HepG2 (cell line): ENCODE data around the gene TAF6. TPM values are rescaled to one million over a fixed set of nuclear protein-coding genes. Genes with fewer than 3 reads are reported as not detected.

ENCODE experiments used
- ATAC-seq: fragments of 200-7000 bp; cut with Tn5 transposase; 3 replicates; pipeline ENCODE4 v1.9.1; 2020; ENCODE audit warnings: mild to moderate bottlenecking, moderate library complexity
- BruUV-seq: library from RNA; stranded (reverse); fragments of 400-500 nt; replicated peaks from 2 replicates; lab custom pipeline; 2021; lab: Mats Ljungman, UMichigan
- CTCF ChIA-PET: fragments of 300-600 bp; formaldehyde crosslinking; extraction: SDS; loops from one replicate; lab custom pipeline; 2021; ENCODE audit warnings: low total read pairs, inconsistent platforms, low intra/inter-chr PET ratio; lab: Yijun Ruan, JAX
- POLR2A ChIA-PET: fragments of 350-600 bp; sonication (Branson Sonifier 250); formaldehyde crosslinking; loops from one replicate; lab custom pipeline; 2020; ENCODE audit warnings: antibody characterized with exemption, inconsistent platforms; lab: Yijun Ruan, JAX
- DNase-seq: peaks from one replicate; pipeline ENCODE4 v3.0.0-alpha.2; 2015; ENCODE audit warnings: low spot score
- FAIRE-seq: peaks from 3 replicates; lab custom pipeline; 2011; peaks lifted over from hg19 to GRCh38; lab: Jason Lieb, UNC
- H2AFZ ChIP-seq: one replicate; pipeline ENCODE4 v1.6.1; 2011; ENCODE audit warnings: low read length, inconsistent platforms
- H3K27ac ChIP-seq: fragments of 300-600 bp; 3 replicates; pipeline ENCODE4 v1.8.0; 2011; ENCODE audit warnings: mixed run types, mild to moderate bottlenecking, mixed read lengths, low read length, inconsistent platforms; ENCODE audit not compliant: insufficient read depth; ENCODE audit errors: extremely low read length
- H3K27me3 ChIP-seq, 2 experiments: fragments of 200-600 bp in 1 of 2; 2 replicates in 1 of 2; 3 replicates in 1 of 2; pipeline versions ENCODE4 v1.6.0 to v1.8.0; 2011; ENCODE audit warnings: low read length in 2 of 2, mild to moderate bottlenecking in 2 of 2, moderate library complexity in 2 of 2, inconsistent platforms in 1 of 2; ENCODE audit not compliant: insufficient read depth in 2 of 2, control insufficient read depth in 1 of 2
- H3K36me3 ChIP-seq, 2 experiments: fragments of 200-600 bp in 1 of 2; replicated peaks in 1 of 2; 2 replicates in 1 of 2; 3 replicates in 1 of 2; pipeline versions ENCODE4 v1.5.1 to v1.8.0; 2011; ENCODE audit warnings: low read length in 2 of 2, inconsistent platforms in 1 of 2; ENCODE audit not compliant: insufficient read depth in 2 of 2, control insufficient read depth in 1 of 2
- H3K4me1 ChIP-seq: 2 replicates; pipeline ENCODE4 v1.5.1; 2012; ENCODE audit warnings: low read length, inconsistent platforms; ENCODE audit not compliant: insufficient read depth
- H3K4me2 ChIP-seq: 2 replicates; pipeline ENCODE4 v1.6.0; 2011; ENCODE audit warnings: low read depth, low read length, inconsistent platforms
- H3K4me3 ChIP-seq, 3 experiments: fragments of 200-600 bp in 1 of 3; sonication (generic), shearing (Covaris generic) in 1 of 3; replicated peaks in 1 of 3; 2 replicates each; pipeline ENCODE4 v1.5.1; 2011 to 2016; ENCODE audit warnings: low read length in 3 of 3, inconsistent platforms in 2 of 3, low read depth in 2 of 3, mild to moderate bottlenecking in 2 of 3, control low read depth in 1 of 3, mixed read lengths in 1 of 3; ENCODE audit not compliant: insufficient read depth in 1 of 3
- H3K79me2 ChIP-seq: one replicate; pipeline ENCODE4 v1.6.1; 2011; ENCODE audit warnings: low read length, inconsistent platforms; ENCODE audit not compliant: insufficient read depth
- H3K9ac ChIP-seq: 2 replicates; pipeline ENCODE4 v1.6.0; 2011; ENCODE audit warnings: mild to moderate bottlenecking, low read depth, low read length, inconsistent platforms; ENCODE audit not compliant: insufficient read depth
- H3K9me3 ChIP-seq: 2 replicates; pipeline ENCODE4 v1.5.1; 2012; ENCODE audit warnings: mild to moderate bottlenecking, low read length
- H4K20me1 ChIP-seq: 2 replicates; pipeline ENCODE4 v1.6.0; 2011; ENCODE audit warnings: inconsistent platforms, mild to moderate bottlenecking, low read length, moderate library complexity; ENCODE audit not compliant: insufficient read depth
- ARNT2 ChIP-seq: sonication (generic); formaldehyde crosslinking; IDR thresholded peaks from 2 replicates; pipeline ENCODE4 v1.8.0; 2022; ENCODE audit warnings: mild to moderate bottlenecking, low read depth, missing genetic modification reagents, moderate library complexity
- HNF1B ChIP-seq: sonication (generic); formaldehyde crosslinking; IDR thresholded peaks from 2 replicates; pipeline ENCODE4 v1.5.1; 2020; ENCODE audit warnings: mild to moderate bottlenecking, moderate library complexity, missing genetic modification reagents
- HOXD1 ChIP-seq: sonication (generic); formaldehyde crosslinking; IDR thresholded peaks from 2 replicates; pipeline ENCODE4 v1.5.0; 2020; ENCODE audit warnings: missing genetic modification reagents
- KLF9 ChIP-seq: IDR thresholded peaks from 2 replicates; pipeline ENCODE4 v1.6.1; 2016; ENCODE audit warnings: low read depth
- NFIC ChIP-seq: IDR thresholded peaks from 2 replicates; pipeline ENCODE4 v1.6.1; 2012; ENCODE audit warnings: mild to moderate bottlenecking, low read length, inconsistent platforms
- POLR2G ChIP-seq: fragments of 200-400 bp; formaldehyde crosslinking; IDR thresholded peaks from 2 replicates; pipeline ENCODE4 v1.6.1; 2018; ENCODE audit warnings: mild to moderate bottlenecking, low read depth, low read length, moderate library complexity
- RBFOX2 ChIP-seq: fragments of 200-400 bp; formaldehyde crosslinking; IDR thresholded peaks from 2 replicates; pipeline ENCODE4 v1.6.1; 2017; ENCODE audit warnings: low read depth, mild to moderate bottlenecking, low read length
- SAFB2 ChIP-seq: sonication (generic); formaldehyde crosslinking; IDR thresholded peaks from 2 replicates; pipeline ENCODE4 v1.5.1; 2020; ENCODE audit warnings: missing genetic modification reagents, low read depth, mild to moderate bottlenecking, borderline replicate concordance
- XBP1 ChIP-seq: sonication (generic); formaldehyde crosslinking; IDR thresholded peaks from 2 replicates; pipeline ENCODE4 v1.5.0; 2020; ENCODE audit warnings: missing genetic modification reagents
- ZNF275 ChIP-seq: sonication (generic); formaldehyde crosslinking; IDR thresholded peaks from 2 replicates; pipeline ENCODE4 v1.8.0; 2022; ENCODE audit warnings: missing genetic modification reagents, mild to moderate bottlenecking, inconsistent platforms, borderline replicate concordance
- ZNF431 ChIP-seq: sonication (generic); formaldehyde crosslinking; IDR thresholded peaks from 2 replicates; pipeline ENCODE4 v1.9.0; 2022; ENCODE audit warnings: missing genetic modification reagents, low read depth, mild to moderate bottlenecking, borderline replicate concordance
- ZSCAN9 ChIP-seq: IDR thresholded peaks from 2 replicates; pipeline ENCODE4 v1.6.1; 2016; ENCODE audit warnings: borderline replicate concordance
- WGBS: methylation state at CpG from one replicate; pipeline ENCODE4 v1.1.6; 2017; ENCODE audit warnings: low lambda C conversion rate; 5-methylcytosine and 5-hydroxymethylcytosine counted together
- in situ Hi-C: cut with HindIII; loops from 2 replicates; pipeline ENCODE4 v1.10.0; 2017; ENCODE audit warnings: low pct_unique_long_range_greater_than_20kb; ENCODE audit not compliant: extremely low pct_ligation_motif_present
- intact Hi-C: fragments of 100-400 bp; cut with micrococcal nuclease; formaldehyde crosslinking; loops from one replicate; pipeline ENCODE4 v1.10.0; 2022; ENCODE audit not compliant: unreplicated experiment
- polyA plus RNA-seq, 8 experiments: library from polyadenylated mRNA; depleted of rRNA in 3 of 8; stranded (reverse) in 7 of 8; unstranded in 1 of 8; fragments of >200 nt; fragmentation: Illumina TruSeq in 4 of 8; extraction: Trizol in 4 of 8; gene quantifications; 2 replicates each; pipeline versions ENCODE4 v1.2.1 to v1.2.3, GENCODE V29; 2011 to 2016; ENCODE audit warnings: low read depth in 4 of 8, missing spikeins in 1 of 8, mixed read lengths in 1 of 8; ENCODE audit not compliant: insufficient read depth in 1 of 8
- total RNA-seq, 5 experiments: library from RNA; depleted of rRNA; stranded (reverse); fragments of >200 nt; fragmentation: Illumina TruSeq; extraction: Trizol; gene quantifications; 2 replicates each; pipeline ENCODE4 v1.2.3, GENCODE V29; 2016; ENCODE audit warnings: low read depth in 1 of 5

Gene TAF6
- total and polyA plus RNA-seq, 2 of the 13 experiments (the other 11 are each of a cell fraction or from before 2014, with no cell fraction given), result 12.9 to 18.8 TPM

DNA sequence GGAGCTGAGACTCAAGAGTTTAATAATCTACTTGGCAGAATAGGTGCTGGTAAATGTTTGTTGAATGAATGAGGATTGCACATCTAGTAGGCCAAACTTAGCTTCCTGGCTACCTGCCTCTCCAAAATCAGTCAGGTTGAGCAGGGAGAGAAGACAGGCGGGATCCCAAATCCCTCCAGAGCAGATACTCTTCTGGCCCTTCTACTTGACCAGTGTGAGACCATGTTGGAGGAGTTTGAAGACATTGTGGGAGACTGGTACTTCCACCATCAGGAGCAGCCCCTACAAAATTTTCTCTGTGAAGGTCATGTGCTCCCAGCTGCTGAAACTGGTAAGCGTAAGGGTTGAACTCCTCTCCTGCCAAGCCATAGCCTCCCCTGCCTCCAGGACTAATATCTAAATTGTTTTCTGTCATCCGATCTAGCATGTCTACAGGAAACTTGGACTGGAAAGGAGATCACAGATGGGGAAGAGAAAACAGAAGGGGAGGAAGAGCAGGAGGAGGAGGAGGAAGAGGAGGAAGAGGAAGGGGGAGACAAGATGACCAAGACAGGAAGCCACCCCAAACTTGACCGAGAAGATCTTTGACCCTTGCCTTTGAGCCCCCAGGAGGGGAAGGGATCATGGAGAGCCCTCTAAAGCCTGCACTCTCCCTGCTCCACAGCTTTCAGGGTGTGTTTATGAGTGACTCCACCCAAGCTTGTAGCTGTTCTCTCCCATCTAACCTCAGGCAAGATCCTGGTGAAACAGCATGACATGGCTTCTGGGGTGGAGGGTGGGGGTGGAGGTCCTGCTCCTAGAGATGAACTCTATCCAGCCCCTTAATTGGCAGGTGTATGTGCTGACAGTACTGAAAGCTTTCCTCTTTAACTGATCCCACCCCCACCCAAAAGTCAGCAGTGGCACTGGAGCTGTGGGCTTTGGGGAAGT, 5.4 kb upstream of the TAF6 start:
- peaks cover 64% of the 10 kb centered on the region for H3K4me1 ChIP-seq

GRCh38 chr7:100122568-100122967, 3.4 kb upstream of the TAF6 start:
- Histone ChIP-seq H3K27me3 (no peaks in the 10 kb centered on the region; a peak in 1 of 5 replicates), H4K20me1 (no peaks in the 10 kb centered on the region), H3K36me3 (no peaks in the 10 kb centered on the region), H2AFZ (no peak overlapping the region), H3K9ac (no peak overlapping the region), H3K79me2 (peaks cover 13% of the 10 kb centered on the region), H3K4me3 (no peak overlapping the region), H3K9me3 (no peaks in the 10 kb centered on the region), H3K27ac (peak overlapping the region; percentile 66), H3K4me2 (peak overlapping the region; percentile 66), H3K4me1 (peaks cover 59% of the 10 kb centered on the region)
- DNase-seq (no peak), ATAC-seq (no peak), FAIRE-seq (no peak)
- intact Hi-C loops (no loop called here), in situ Hi-C loops (no loop called here)
- 100% methylated on average over 1 of the region's 1 CpG for WGBS
- POLR2A ChIA-PET, result interaction anchor here (2.2 to 2.3 kb wide), 2 partner anchors 21 to 26 kb away, joined by 6 to 24 read pairs; partner anchors contain the start of genes AP4M1, LAMTOR4 and MCM7
- BruUV-seq, result no TSS peak
- no peak for TF ChIP-seq HOXD1 (CRISPR knock-in tag)
- 0 out of 2 replicates have a peak, but pooled peaks have one; percentile 11 for TF ChIP-seq SAFB2
- TF ChIP-seq ARNT2 (CRISPR knock-in tag), result 0 out of 2 replicates have a peak, but pooled peaks have one; percentile 5
- no peak for TF ChIP-seq ZNF431 (CRISPR knock-in tag)
- 0 out of 2 replicates have a peak, but pooled peaks have one; percentile 4 for TF ChIP-seq HNF1B
- TF ChIP-seq KLF9, result no peak
- TF ChIP-seq NFIC, result 0 out of 2 replicates have a peak, but pooled peaks have one; percentile 2
- no peak for TF ChIP-seq ZNF275 (CRISPR knock-in tag)
- 0 out of 2 replicates have a peak, but pooled peaks have one; percentile 3 for TF ChIP-seq ZSCAN9
- CTCF ChIA-PET, result interaction anchor here (1.2 kb wide), 1 partner anchor 10 kb away, joined by 3 read pairs; no protein-coding TSS in a partner anchor

More for the DNA sequence above, 5.4 kb upstream of the TAF6 start:
- BruUV-seq, result no TSS peak
- DNase-seq, result no peak
- peak overlapping the region; percentile 74 for H3K4me2 ChIP-seq
- H2AFZ ChIP-seq, result no peak overlapping the region
- no peaks in the 10 kb centered on the region for H3K9me3 ChIP-seq
- CTCF ChIA-PET, result no interaction called here
- 0 out of 2 replicates have a peak, but pooled peaks have one; percentile 10 for TF ChIP-seq POLR2G
- peak; percentile 35; the same call in 1 of the 2 replicates for TF ChIP-seq RBFOX2
- no peak for TF ChIP-seq XBP1 (CRISPR knock-in tag)
- H3K9ac ChIP-seq, result 0 out of 2 replicates have a peak overlapping the region, but pooled peaks have one; percentile 1
- intact Hi-C loops (loop anchor here (5.0 kb wide), 1 partner anchor 42 kb away; the partner anchor contains the start of gene ZNF3), in situ Hi-C loops (no loop called here)
- no peaks in the 10 kb centered on the region for H3K36me3 ChIP-seq
- POLR2A ChIA-PET, result interaction anchor here (1.3 to 3.5 kb wide), 3 partner anchors 23 to 304 kb away, joined by 4 to 48 read pairs (median 11); partner anchors contain the start of genes AP4M1, LAMTOR4, MCM7 and ZCWPW1
- FAIRE-seq, result no peak
- H3K27me3 ChIP-seq, result no peaks in the 10 kb centered on the region; a peak in 1 of 5 replicates
- peaks cover 5% of the 10 kb centered on the region for H3K79me2 ChIP-seq
- no peak for ATAC-seq
- 86% methylated on average over 4 of the region's 4 CpGs for WGBS
- H3K4me3 ChIP-seq, result peak overlapping the region in 1 of 3 experiments; percentile 30; a peak in 1 of 6 replicates
- no peaks in the 10 kb centered on the region for H4K20me1 ChIP-seq
- peak overlapping the region; percentile 42 for H3K27ac ChIP-seq
